Measurements from ENCODE around the gene LGALS3.

The LGALS3 gene

GRCh38 chr14:55116246-55117030 lies 12.6 kb upstream of the LGALS3 start:
- Histone ChIP-seq H3K9me3 (ENCODE audit: control insufficient read depth, low read depth, low read length) (no peaks in the 10 kb centered on the region), H3K4me1 (ENCODE audit: control insufficient read depth, low read depth, low read length) (no peaks in the 10 kb centered on the region), H3K4me3 (ENCODE audit: low read length) (no peak overlapping the region), H3K36me3 (ENCODE audit: control insufficient read depth, low read depth, low read length) (no peaks in the 10 kb centered on the region), H3K9ac (ENCODE audit: low read length) (no peak overlapping the region), H3K27me3 (ENCODE audit: control insufficient read depth, insufficient read depth, low read length) (no peaks in the 10 kb centered on the region), H3K27ac (ENCODE audit: low read length) (no peak overlapping the region)

GRCh38 chr14:55117803-55118441 lies 11.1 kb upstream of the LGALS3 start:
- Histone ChIP-seq H3K27me3 (ENCODE audit: control insufficient read depth, insufficient read depth, low read length) (no peaks in the 10 kb centered on the region), H3K4me1 (ENCODE audit: control insufficient read depth, low read depth, low read length) (no peaks in the 10 kb centered on the region), H3K4me3 (ENCODE audit: low read length) (no peak overlapping the region), H3K27ac (ENCODE audit: low read length) (no peak overlapping the region), H3K9me3 (ENCODE audit: control insufficient read depth, low read depth, low read length) (no peaks in the 10 kb centered on the region), H3K36me3 (ENCODE audit: control insufficient read depth, low read depth, low read length) (no peaks in the 10 kb centered on the region), H3K9ac (ENCODE audit: low read length) (no peak overlapping the region)

- H3K36me3 ChIP-seq (ENCODE audit: control insufficient read depth, low read depth, low read length): no peaks in the 10 kb centered on the region
Observed at GRCh38 chr14:55118761-55119160, 10.3 kb upstream of the LGALS3 start.

GRCh38 chr14:55120571-55121495 lies 8.2 kb upstream of the LGALS3 start:
- Histone ChIP-seq H3K9me3 (ENCODE audit: control insufficient read depth, low read depth, low read length) (no peaks in the 10 kb centered on the region), H3K4me3 (ENCODE audit: low read length) (no peak overlapping the region), H3K36me3 (ENCODE audit: control insufficient read depth, low read depth, low read length) (no peaks in the 10 kb centered on the region), H3K27me3 (ENCODE audit: control insufficient read depth, insufficient read depth, low read length) (no peaks in the 10 kb centered on the region), H3K9ac (ENCODE audit: low read length) (no peak overlapping the region), H3K4me1 (ENCODE audit: control insufficient read depth, low read depth, low read length) (no peaks in the 10 kb centered on the region), H3K27ac (ENCODE audit: low read length) (no peak overlapping the region)

More at GRCh38 chr14:55118761-55119160, 10.3 kb upstream of the LGALS3 start:
- H3K27ac ChIP-seq (ENCODE audit: low read length): no peak overlapping the region
- H3K9me3 ChIP-seq (ENCODE audit: control insufficient read depth, low read depth, low read length): no peaks in the 10 kb centered on the region
- H3K9ac ChIP-seq (ENCODE audit: low read length): no peak overlapping the region
- H3K4me3 ChIP-seq (ENCODE audit: low read length): no peak overlapping the region
- no peaks in the 10 kb centered on the region for H3K4me1 ChIP-seq (ENCODE audit: control insufficient read depth, low read depth, low read length)
- H3K27me3 ChIP-seq (ENCODE audit: control insufficient read depth, insufficient read depth, low read length): no peaks in the 10 kb centered on the region

GRCh38 chr14:55121628-55122439 lies 7.2 kb upstream of the LGALS3 start:
- Histone ChIP-seq H3K9ac (ENCODE audit: low read length) (no peak overlapping the region), H3K4me1 (ENCODE audit: control insufficient read depth, low read depth, low read length) (no peaks in the 10 kb centered on the region), H3K9me3 (ENCODE audit: control insufficient read depth, low read depth, low read length) (no peaks in the 10 kb centered on the region), H3K4me3 (ENCODE audit: low read length) (no peak overlapping the region), H3K27ac (ENCODE audit: low read length) (no peak overlapping the region), H3K36me3 (ENCODE audit: control insufficient read depth, low read depth, low read length) (no peaks in the 10 kb centered on the region), H3K27me3 (ENCODE audit: control insufficient read depth, insufficient read depth, low read length) (no peaks in the 10 kb centered on the region)

- H3K9me3 ChIP-seq (ENCODE audit: control insufficient read depth, low read depth, low read length): no peaks in the 10 kb centered on the region
- peaks cover 6% of the 10 kb centered on the region for H3K27me3 ChIP-seq (ENCODE audit: control insufficient read depth, insufficient read depth, low read length)
- H3K27ac ChIP-seq (ENCODE audit: low read length): no peak overlapping the region
- no peak overlapping the region for H3K4me3 ChIP-seq (ENCODE audit: low read length)
- no peaks in the 10 kb centered on the region for H3K36me3 ChIP-seq (ENCODE audit: control insufficient read depth, low read depth, low read length)
- no peak overlapping the region for H3K9ac ChIP-seq (ENCODE audit: low read length)
- H3K4me1 ChIP-seq (ENCODE audit: control insufficient read depth, low read depth, low read length): no peaks in the 10 kb centered on the region
Observed at GRCh38 chr14:55122440-55122986, 6.5 kb upstream of the LGALS3 start.

GRCh38 chr14:55123101-55123500 lies 6.0 kb upstream of the LGALS3 start:
- Histone ChIP-seq H3K9ac (ENCODE audit: low read length) (no peak overlapping the region), H3K27ac (ENCODE audit: low read length) (no peak overlapping the region), H3K36me3 (ENCODE audit: control insufficient read depth, low read depth, low read length) (no peaks in the 10 kb centered on the region), H3K27me3 (ENCODE audit: control insufficient read depth, insufficient read depth, low read length) (peaks cover 12% of the 10 kb centered on the region), H3K4me1 (ENCODE audit: control insufficient read depth, low read depth, low read length) (no peaks in the 10 kb centered on the region), H3K4me3 (ENCODE audit: low read length) (no peak overlapping the region), H3K9me3 (ENCODE audit: control insufficient read depth, low read depth, low read length) (no peaks in the 10 kb centered on the region)

GRCh38 chr14:55123852-55124639 lies 5.0 kb upstream of the LGALS3 start:
- Histone ChIP-seq H3K4me1 (ENCODE audit: control insufficient read depth, low read depth, low read length) (no peaks in the 10 kb centered on the region), H3K36me3 (ENCODE audit: control insufficient read depth, low read depth, low read length) (no peaks in the 10 kb centered on the region), H3K9me3 (ENCODE audit: control insufficient read depth, low read depth, low read length) (no peaks in the 10 kb centered on the region), H3K9ac (ENCODE audit: low read length) (no peak overlapping the region), H3K27me3 (ENCODE audit: control insufficient read depth, insufficient read depth, low read length) (peaks cover 21% of the 10 kb centered on the region), H3K4me3 (ENCODE audit: low read length) (no peak overlapping the region), H3K27ac (ENCODE audit: low read length) (no peak overlapping the region)

GRCh38 chr14:55124774-55125386 lies 4.2 kb upstream of the LGALS3 start:
- Histone ChIP-seq H3K36me3 (ENCODE audit: control insufficient read depth, low read depth, low read length) (no peaks in the 10 kb centered on the region), H3K27ac (ENCODE audit: low read length) (no peak overlapping the region), H3K4me3 (ENCODE audit: low read length) (no peak overlapping the region), H3K9ac (ENCODE audit: low read length) (no peak overlapping the region), H3K9me3 (ENCODE audit: control insufficient read depth, low read depth, low read length) (no peaks in the 10 kb centered on the region), H3K27me3 (ENCODE audit: control insufficient read depth, insufficient read depth, low read length) (peaks cover 28% of the 10 kb centered on the region), H3K4me1 (ENCODE audit: control insufficient read depth, low read depth, low read length) (no peaks in the 10 kb centered on the region)

GRCh38 chr14:55125403-55125802 lies 3.6 kb upstream of the LGALS3 start:
- peaks cover 33% of the 10 kb centered on the region for H3K27me3 ChIP-seq (ENCODE audit: control insufficient read depth, insufficient read depth, low read length)
- H3K4me3 ChIP-seq (ENCODE audit: low read length): no peak overlapping the region
- H3K9ac ChIP-seq (ENCODE audit: low read length): no peak overlapping the region
- peaks cover 4% of the 10 kb centered on the region for H3K4me1 ChIP-seq (ENCODE audit: control insufficient read depth, low read depth, low read length)
- H3K36me3 ChIP-seq (ENCODE audit: control insufficient read depth, low read depth, low read length): no peaks in the 10 kb centered on the region
- H3K27ac ChIP-seq (ENCODE audit: low read length): no peak overlapping the region
- H3K9me3 ChIP-seq (ENCODE audit: control insufficient read depth, low read depth, low read length): no peaks in the 10 kb centered on the region
